ENCODE data around the gene PBX1. TPM values are rescaled to one million over a fixed set of nuclear protein-coding genes. Genes with fewer than 3 reads are reported as not detected.

The PBX1 gene
- total and polyA plus RNA-seq, 2 experiments from 2014 or later: 14.8 to 61.6 TPM

DNA sequence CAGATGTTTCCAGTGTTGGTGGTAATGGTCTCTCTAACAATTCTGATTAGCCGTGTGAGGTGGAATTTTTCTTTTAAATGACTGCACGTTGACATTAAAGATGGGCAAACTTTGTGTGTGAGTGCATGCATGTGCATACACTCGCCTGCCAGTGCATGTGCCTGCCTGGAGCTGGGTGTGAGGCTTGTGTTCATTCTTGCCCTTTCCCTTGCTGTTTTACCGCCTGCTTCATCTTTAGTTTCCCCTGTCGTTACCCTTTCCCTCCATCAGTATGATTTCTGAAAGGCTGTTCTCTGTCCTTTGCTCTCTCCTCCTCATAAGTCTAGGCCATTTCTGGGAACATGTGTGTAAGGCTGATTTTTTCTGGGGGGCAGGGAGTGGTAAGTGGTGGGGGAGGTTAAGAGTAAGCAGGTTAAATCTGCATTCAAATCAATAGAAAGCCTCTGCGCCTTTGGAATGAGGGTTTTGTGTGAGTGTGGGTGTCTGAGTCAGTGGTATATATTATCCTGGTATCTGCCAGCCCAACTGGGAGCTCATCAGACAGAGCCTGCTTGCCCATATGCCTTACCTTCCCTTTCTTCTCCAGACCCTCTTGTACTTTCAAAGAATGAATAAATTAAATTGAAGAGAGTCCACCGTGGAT lies 112.5 kb downstream of the PBX1 start:
- Histone ChIP-seq H3K4me3 (no peak overlapping the region), H4K20me1 (ENCODE audit: insufficient read depth, poor library complexity, severe bottlenecking) (peaks cover 8% of the 10 kb centered on the region), H3K79me2 (peaks cover 93% of the 10 kb centered on the region), H3K36me3 (replicated peaks; ENCODE audit: insufficient read depth, low read depth) (no peaks in the 10 kb centered on the region), H3K9me2 (replicated peaks; ENCODE audit: insufficient read depth) (no peaks in the 10 kb centered on the region), H2AFZ (no peak overlapping the region), H3K27me3 (no peaks in the 10 kb centered on the region), H3K27ac (peak overlapping the region; percentile 37), H3K4me2 (peak overlapping the region; percentile 54), H3K4me1 (ENCODE audit: insufficient read depth) (peaks cover 30% of the 10 kb centered on the region), H3K9me3 (ENCODE audit: low read depth) (no peaks in the 10 kb centered on the region)
- no peak for DNase-seq (ENCODE audit: low spot score)
- 70% methylated on average over 7 of the region's 7 CpGs for WGBS (ENCODE audit: low lambda C conversion rate, missing lambda C conversion rate)
- no peak for TF ChIP-seq EZH2 (IDR thresholded peaks at IDR 0.05; ENCODE audit: borderline replicate concordance)
- TF ChIP-seq EZH2phosphoT487 (IDR thresholded peaks at IDR 0.05; ENCODE audit: low read depth, severe bottlenecking, unreplicated experiment): no peak
- TF ChIP-seq, protein P1, sequence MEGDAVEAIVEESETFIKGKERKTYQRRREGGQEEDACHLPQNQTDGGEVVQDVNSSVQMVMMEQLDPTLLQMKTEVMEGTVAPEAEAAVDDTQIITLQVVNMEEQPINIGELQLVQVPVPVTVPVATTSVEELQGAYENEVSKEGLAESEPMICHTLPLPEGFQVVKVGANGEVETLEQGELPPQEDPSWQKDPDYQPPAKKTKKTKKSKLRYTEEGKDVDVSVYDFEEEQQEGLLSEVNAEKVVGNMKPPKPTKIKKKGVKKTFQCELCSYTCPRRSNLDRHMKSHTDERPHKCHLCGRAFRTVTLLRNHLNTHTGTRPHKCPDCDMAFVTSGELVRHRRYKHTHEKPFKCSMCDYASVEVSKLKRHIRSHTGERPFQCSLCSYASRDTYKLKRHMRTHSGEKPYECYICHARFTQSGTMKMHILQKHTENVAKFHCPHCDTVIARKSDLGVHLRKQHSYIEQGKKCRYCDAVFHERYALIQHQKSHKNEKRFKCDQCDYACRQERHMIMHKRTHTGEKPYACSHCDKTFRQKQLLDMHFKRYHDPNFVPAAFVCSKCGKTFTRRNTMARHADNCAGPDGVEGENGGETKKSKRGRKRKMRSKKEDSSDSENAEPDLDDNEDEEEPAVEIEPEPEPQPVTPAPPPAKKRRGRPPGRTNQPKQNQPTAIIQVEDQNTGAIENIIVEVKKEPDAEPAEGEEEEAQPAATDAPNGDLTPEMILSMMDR (IDR thresholded peaks at IDR 0.05; ENCODE audit: poor library complexity): no peak

DNA sequence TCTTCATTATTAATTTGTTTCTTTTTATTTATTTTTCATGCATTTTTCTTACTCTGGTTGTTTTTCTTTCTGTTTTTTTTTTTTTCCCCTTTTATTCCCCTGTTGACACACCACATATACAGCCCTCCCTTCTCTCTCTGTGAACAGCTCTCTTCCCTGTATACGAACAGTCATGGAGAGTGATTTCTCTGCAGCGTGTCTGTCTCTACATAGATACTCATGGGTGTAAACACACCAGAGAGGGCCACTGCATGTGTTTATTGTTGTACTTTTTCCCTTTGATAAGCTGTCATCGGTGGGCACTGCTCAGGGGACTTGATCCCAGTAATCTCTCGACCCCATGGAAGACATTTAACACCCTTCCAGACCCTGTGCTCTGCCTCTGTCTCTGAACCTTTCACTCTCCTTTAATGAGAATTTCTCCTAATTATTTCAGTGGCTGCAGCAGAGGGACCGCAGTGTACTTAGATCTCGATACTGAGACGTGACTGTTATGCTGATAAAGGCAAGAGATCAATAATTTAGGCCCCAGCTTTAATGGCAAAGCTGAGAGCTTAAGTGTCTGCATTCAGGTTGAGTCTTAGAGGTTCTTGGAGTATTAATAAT lies 113.1 kb downstream of the PBX1 start:
- Histone ChIP-seq H3K9me3 (ENCODE audit: low read depth) (no peaks in the 10 kb centered on the region), H3K9me2 (replicated peaks; ENCODE audit: insufficient read depth) (no peaks in the 10 kb centered on the region), H3K36me3 (replicated peaks; ENCODE audit: insufficient read depth, low read depth) (no peaks in the 10 kb centered on the region), H4K20me1 (ENCODE audit: insufficient read depth, poor library complexity, severe bottlenecking) (peaks cover 8% of the 10 kb centered on the region), H3K79me2 (peaks cover 91% of the 10 kb centered on the region), H3K27ac (peak overlapping the region; percentile 37), H2AFZ (no peak overlapping the region), H3K4me2 (peak overlapping the region; percentile 54), H3K27me3 (no peaks in the 10 kb centered on the region), H3K4me3 (no peak overlapping the region), H3K4me1 (ENCODE audit: insufficient read depth) (peaks cover 30% of the 10 kb centered on the region)
- TF ChIP-seq EZH2 (IDR thresholded peaks at IDR 0.05; ENCODE audit: borderline replicate concordance) (no peak), EZH2phosphoT487 (IDR thresholded peaks at IDR 0.05; ENCODE audit: low read depth, severe bottlenecking, unreplicated experiment) (no peak)
- TF ChIP-seq, protein P1 (IDR thresholded peaks at IDR 0.05; ENCODE audit: poor library complexity): no peak
- no peak for DNase-seq (ENCODE audit: low spot score)
- 36% methylated on average over 7 of the region's 7 CpGs for WGBS (ENCODE audit: low lambda C conversion rate, missing lambda C conversion rate)

DNA sequence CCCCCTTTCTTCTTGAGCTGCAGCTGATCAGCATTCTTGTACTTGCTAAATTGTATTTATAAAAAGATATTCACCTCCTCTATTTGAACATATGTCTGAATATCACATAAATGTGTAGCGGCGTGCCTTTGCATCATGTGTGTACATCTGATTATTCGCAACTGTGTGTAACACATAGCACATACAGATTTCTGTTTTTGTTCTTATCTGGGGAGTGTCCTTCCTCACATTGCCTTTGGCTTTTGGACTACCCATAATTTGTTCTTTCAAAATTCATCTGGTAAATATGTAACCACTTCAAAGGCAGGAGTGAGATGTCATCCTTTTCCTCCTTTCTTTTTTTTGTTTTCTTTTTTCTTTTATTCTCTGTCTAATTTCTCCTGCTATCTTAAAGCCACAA lies 113.6 kb downstream of the PBX1 start:
- Histone ChIP-seq H3K27ac (peak overlapping the region; percentile 37), H3K4me1 (ENCODE audit: insufficient read depth) (peaks cover 30% of the 10 kb centered on the region), H3K9me2 (replicated peaks; ENCODE audit: insufficient read depth) (no peaks in the 10 kb centered on the region), H4K20me1 (ENCODE audit: insufficient read depth, poor library complexity, severe bottlenecking) (peaks cover 5% of the 10 kb centered on the region), H3K79me2 (peaks cover 90% of the 10 kb centered on the region), H3K9me3 (ENCODE audit: low read depth) (no peaks in the 10 kb centered on the region), H3K4me3 (no peak overlapping the region), H3K27me3 (no peaks in the 10 kb centered on the region), H3K4me2 (peak overlapping the region; percentile 54), H3K36me3 (replicated peaks; ENCODE audit: insufficient read depth, low read depth) (no peaks in the 10 kb centered on the region), H2AFZ (no peak overlapping the region)
- DNase-seq (ENCODE audit: low spot score): no peak
- TF ChIP-seq EZH2phosphoT487 (IDR thresholded peaks at IDR 0.05; ENCODE audit: low read depth, severe bottlenecking, unreplicated experiment) (no peak), EZH2 (IDR thresholded peaks at IDR 0.05; ENCODE audit: borderline replicate concordance) (no peak)
- TF ChIP-seq, protein P1 (IDR thresholded peaks at IDR 0.05; ENCODE audit: poor library complexity): no peak
- 78% methylated on average over 3 of the region's 3 CpGs for WGBS (ENCODE audit: low lambda C conversion rate, missing lambda C conversion rate)
